ENCODE results near the gene STK32B. TPM values are rescaled to one million over a fixed set of nuclear protein-coding genes. Genes with fewer than 3 reads are reported as not detected.

The STK32B gene
- total and polyA plus RNA-seq, 12 donors: 0.16 to 6.8 (median 0.52) TPM

DNA sequence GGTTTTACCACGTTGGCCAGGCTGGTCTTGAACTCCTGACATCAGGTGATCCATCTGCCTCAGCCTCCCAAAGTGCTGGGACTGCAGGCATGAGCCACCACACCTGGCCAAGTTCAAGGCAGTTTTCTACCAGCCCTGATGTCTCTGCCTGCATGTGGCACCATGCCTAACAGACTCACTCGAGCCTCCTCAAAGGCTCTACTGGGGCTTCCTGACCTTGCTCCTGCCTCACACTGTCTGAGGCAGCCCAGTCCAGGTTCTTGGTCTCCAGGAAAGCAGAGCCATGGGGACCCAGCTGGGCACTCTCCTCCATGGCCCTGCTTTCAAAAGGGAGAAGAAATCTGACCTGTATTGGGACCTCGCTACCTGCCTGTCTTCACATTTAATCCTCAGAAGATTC, 370.1 kb downstream of the STK32B start:
- 56 to 70% (median 61%) methylated on average over 2 to 3 of the region's 3 CpGs for WGBS, 4 donors

GRCh38 chr4:5422195-5422594, 370.9 kb downstream of the STK32B start:
- TF ChIP-seq, protein P1, sequence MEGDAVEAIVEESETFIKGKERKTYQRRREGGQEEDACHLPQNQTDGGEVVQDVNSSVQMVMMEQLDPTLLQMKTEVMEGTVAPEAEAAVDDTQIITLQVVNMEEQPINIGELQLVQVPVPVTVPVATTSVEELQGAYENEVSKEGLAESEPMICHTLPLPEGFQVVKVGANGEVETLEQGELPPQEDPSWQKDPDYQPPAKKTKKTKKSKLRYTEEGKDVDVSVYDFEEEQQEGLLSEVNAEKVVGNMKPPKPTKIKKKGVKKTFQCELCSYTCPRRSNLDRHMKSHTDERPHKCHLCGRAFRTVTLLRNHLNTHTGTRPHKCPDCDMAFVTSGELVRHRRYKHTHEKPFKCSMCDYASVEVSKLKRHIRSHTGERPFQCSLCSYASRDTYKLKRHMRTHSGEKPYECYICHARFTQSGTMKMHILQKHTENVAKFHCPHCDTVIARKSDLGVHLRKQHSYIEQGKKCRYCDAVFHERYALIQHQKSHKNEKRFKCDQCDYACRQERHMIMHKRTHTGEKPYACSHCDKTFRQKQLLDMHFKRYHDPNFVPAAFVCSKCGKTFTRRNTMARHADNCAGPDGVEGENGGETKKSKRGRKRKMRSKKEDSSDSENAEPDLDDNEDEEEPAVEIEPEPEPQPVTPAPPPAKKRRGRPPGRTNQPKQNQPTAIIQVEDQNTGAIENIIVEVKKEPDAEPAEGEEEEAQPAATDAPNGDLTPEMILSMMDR (IDR thresholded peaks at IDR 0.05): no peak
- no peak for TF ChIP-seq POLR2A (IDR thresholded peaks at IDR 0.05)
- WGBS, 4 donors: 78 to 86% (median 81%) methylated on average over 2 of the region's 2 CpGs
- H3K4me1 ChIP-seq (replicated peaks in 1 of 2): no peaks in the 10 kb centered on the region
- H3K27me3 ChIP-seq: no peaks in the 10 kb centered on the region
- no peaks in the 10 kb centered on the region for H3K36me3 ChIP-seq (replicated peaks in 1 of 2)
- DNase-seq: no peak
- H3K27ac ChIP-seq: no peak overlapping the region
- H3K4me3 ChIP-seq: no peak overlapping the region
- no peaks in the 10 kb centered on the region for H3K9me3 ChIP-seq (replicated peaks in 1 of 3)
- intact Hi-C loops (cut with DNase I): no loop called here

More for the DNA sequence above, 370.1 kb downstream of the STK32B start:
- no peaks in the 10 kb centered on the region for H3K36me3 ChIP-seq (replicated peaks in 1 of 2)
- intact Hi-C loops (cut with DNase I): no loop called here
- no peak overlapping the region for H3K4me3 ChIP-seq
- TF ChIP-seq, protein P1 (IDR thresholded peaks at IDR 0.05): no peak
- TF ChIP-seq POLR2A (IDR thresholded peaks at IDR 0.05): no peak
- H3K9me3 ChIP-seq (replicated peaks in 1 of 3): no peaks in the 10 kb centered on the region
- H3K27ac ChIP-seq: no peak overlapping the region
- H3K4me1 ChIP-seq (replicated peaks in 1 of 2): no peaks in the 10 kb centered on the region
- no peaks in the 10 kb centered on the region for H3K27me3 ChIP-seq
- no peak for DNase-seq

GRCh38 chr4:5423670-5424069, 372.4 kb downstream of the STK32B start:
- Histone ChIP-seq H3K27me3 (no peaks in the 10 kb centered on the region), H3K27ac (no peak overlapping the region), H3K4me3 (no peak overlapping the region), H3K9me3 (replicated peaks in 1 of 3) (no peaks in the 10 kb centered on the region), H3K4me1 (replicated peaks in 1 of 2) (no peaks in the 10 kb centered on the region), H3K36me3 (replicated peaks in 1 of 2) (no peaks in the 10 kb centered on the region)
- no peak for DNase-seq
- TF ChIP-seq POLR2A (IDR thresholded peaks at IDR 0.05): no peak
- TF ChIP-seq, protein P1 (IDR thresholded peaks at IDR 0.05): no peak
- 83 to 100% (median 90%) methylated on average over 1 to 6 of the region's 6 CpGs for WGBS, 4 donors
- intact Hi-C loops (cut with DNase I): no loop called here

DNA sequence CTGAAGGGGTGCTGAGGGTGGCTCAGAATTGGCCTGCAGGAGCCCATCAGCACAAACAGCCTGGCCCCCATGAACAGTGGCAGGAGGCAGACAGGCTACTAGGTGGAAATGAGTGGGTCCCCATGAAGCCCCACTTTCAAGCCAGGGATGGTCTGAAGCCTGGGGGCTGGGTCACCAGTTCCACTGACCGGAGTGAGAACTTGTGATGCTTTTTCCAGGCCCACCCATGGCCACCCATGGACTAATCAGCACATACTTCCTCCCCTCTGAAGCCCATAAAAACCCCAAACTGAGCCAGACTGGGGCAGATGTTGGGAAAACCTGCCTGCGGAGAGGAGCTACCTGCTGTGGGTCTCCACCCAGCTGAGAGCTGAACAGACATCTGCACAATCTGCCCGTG, 372.9 kb downstream of the STK32B start:
- WGBS, 4 donors: 67 to 100% (median 92%) methylated on average over 1 to 3 of the region's 3 CpGs
- no peaks in the 10 kb centered on the region for H3K9me3 ChIP-seq (replicated peaks in 1 of 3)
- H3K27ac ChIP-seq: no peak overlapping the region
- H3K36me3 ChIP-seq (replicated peaks in 1 of 2): no peaks in the 10 kb centered on the region
- no peaks in the 10 kb centered on the region for H3K4me1 ChIP-seq (replicated peaks in 1 of 2)
- H3K27me3 ChIP-seq: no peaks in the 10 kb centered on the region
- intact Hi-C loops (cut with DNase I): no loop called here
- TF ChIP-seq, protein P1 (IDR thresholded peaks at IDR 0.05): no peak
- TF ChIP-seq POLR2A (IDR thresholded peaks at IDR 0.05): no peak
- H3K4me3 ChIP-seq: no peak overlapping the region
- DNase-seq: no peak
